Activated T-cell treated with anti-CD3 and anti-CD28 coated beads, Interleukin-2, amount 50 U/mL, for 1 hour (primary cell): Measurements from ENCODE around the gene ACAT1.
"Not testable (repeated sequence)": the region's sequence is repeated elsewhere in the genome, so short reads cannot be mapped to it uniquely, and the experiment has no call there.

Experiments
- DNase-seq: peaks from one replicate; pipeline ENCODE4 v3.0.0-alpha.2; 2020

The ACAT1 gene

DNA sequence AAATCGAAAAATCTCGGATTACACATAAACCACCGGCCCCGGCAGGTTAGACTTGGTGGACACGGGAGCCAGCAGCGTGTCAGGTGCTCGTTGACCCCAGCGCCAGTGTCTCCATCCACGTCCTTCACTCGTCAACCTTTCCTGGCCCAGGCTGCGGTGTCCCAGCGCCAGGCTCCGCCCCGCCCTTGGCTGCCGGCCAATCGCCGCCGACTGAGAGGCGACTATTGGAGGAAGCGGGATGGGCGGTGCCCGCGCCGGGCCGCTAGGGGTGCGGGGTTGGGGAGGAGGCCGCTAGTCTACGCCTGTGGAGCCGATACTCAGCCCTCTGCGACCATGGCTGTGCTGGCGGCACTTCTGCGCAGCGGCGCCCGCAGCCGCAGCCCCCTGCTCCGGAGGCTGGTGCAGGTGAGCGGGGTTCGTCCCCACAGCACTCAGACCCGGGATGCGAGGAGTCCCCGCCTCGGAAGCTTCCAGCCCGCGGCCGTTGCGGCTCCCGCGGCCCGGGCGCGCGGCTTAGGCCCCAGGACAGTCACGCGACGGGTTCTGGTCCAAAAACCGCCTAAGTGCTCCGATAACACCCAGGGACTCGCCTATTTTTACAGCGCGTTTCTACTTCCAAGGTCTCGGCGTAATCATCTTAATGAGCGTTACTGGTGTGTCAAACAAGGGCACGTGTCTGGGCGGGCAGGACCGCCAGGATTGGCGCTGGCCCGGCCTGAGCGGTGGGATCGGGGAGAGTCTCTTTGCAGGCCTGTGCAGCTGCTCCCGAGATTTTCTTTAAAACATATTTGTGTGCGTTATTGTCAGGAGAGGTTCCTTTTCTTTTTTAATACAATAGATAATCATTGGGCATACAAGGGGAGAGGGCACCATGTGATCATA lies at the start of gene ACAT1:
TSS of gene ACAT1 (plus strand) at position 294 of the 882 bp plus-strand sequence. CDS start at position 334, 40 bp downstream.
- peak; percentile 98 for DNase-seq

DNA sequence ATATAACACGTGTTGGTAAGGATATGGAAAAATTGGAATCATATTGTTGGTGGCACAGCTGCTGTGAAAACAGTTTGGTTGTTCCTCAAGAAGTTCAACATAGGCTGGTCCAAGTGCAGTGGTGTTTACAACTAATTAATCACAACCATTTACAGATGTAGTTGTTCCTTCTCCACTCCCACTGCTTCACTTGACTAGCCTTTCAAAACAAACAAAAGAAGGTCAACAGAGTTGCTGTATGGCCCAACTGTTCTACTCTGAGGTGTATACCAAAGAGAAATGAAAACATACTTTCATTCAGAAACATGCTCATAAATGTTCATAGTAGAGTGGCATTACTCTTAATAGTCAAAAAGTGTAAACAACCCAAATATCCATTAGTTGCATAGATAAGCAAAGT lies 36.6 kb upstream of the ACAT1 start:
- DNase-seq, result no peak

DNA sequence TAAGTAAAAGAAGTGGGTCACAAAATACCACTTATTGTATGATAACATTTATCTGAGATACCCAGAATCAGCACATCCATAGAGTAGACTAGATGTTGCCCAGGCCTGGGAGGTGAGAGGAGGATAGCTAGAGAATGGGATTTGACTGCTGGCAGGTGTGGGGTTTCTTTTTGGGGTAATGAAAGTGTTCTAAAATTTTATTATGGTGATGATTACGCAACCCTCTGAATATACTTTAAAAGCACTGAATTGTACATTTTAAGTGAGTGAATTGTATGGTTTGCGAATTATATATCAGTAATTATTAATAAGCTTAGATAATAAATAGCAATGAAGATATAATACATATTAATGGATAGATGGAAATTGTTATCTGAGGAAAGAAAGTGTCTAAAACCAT lies 35.7 kb upstream of the ACAT1 start:
- DNase-seq, result no peak

DNA sequence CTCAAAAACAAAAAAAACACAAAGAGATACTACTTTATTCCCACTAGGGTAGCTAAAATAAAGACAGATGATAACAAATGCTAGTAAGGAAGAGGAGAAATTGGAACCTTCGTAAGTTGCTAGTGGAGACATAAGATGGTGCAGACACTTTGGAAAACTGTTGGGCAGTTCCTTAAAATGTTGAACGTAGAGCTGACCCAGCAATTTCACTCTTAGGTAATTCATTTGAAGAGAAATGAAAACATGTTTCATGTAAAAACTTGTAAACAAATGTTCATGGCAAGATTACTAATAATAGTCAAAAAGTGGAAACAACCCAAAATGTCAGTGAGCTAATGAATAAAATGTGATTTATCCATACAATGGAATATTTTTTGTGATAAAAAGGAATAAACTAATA lies 29.2 kb upstream of the ACAT1 start:
- no peak for DNase-seq

DNA sequence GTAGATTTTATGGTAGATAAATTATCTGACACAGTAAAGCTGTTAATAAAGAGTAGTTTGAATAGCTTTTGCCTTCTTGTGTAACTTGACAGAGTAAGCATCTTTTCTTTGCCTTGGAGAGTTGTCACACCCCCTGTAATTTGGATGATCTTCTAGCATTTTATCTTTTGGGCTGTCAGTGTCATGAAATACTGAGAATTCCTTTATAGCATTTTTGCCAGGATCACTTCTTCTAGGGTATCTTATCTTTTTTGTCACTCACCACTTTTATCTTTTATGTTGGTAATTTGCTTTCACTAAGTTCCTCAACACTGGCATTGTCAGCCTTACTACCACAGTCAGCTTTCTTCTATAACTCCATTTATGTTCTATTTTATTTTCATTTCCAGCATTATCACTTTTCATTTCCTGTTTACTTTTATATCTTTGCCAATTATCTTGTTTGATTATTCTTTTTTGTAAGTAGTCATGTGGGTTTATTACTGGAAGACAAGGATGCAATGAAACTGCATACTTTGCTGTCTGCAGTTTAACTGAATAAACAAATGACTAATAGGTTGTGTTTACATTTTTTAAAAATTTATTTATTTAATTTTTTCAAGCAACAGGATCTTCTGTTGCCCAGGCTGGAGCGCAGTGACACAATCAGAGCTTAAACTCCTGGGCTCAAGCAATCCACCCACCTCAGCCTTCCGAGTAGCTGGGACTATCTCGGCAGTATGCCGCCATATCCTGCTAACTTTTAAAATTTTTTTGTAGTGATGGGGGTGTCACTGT lies 28.1 kb upstream of the ACAT1 start:
- no peak for DNase-seq

DNA sequence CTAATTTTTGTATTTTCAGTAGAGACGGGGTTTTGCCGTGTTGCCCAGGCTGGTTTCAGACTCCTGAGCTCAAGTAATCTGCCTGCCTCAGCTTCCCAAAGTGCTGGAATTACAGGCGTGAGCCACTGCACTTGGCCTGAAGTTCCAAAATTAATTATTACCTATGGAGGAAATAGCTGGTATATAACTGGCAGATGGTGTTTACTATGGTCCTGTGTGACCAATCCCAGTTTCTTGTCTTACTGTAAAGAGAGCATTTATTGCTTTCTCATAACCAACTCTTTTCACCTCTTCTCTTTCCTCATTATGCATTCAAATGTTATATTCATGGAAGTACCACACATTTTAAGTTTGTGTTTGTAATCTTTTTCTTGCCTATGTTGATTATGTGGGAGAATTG lies 24.2 kb upstream of the ACAT1 start:
- no peak for DNase-seq

DNA sequence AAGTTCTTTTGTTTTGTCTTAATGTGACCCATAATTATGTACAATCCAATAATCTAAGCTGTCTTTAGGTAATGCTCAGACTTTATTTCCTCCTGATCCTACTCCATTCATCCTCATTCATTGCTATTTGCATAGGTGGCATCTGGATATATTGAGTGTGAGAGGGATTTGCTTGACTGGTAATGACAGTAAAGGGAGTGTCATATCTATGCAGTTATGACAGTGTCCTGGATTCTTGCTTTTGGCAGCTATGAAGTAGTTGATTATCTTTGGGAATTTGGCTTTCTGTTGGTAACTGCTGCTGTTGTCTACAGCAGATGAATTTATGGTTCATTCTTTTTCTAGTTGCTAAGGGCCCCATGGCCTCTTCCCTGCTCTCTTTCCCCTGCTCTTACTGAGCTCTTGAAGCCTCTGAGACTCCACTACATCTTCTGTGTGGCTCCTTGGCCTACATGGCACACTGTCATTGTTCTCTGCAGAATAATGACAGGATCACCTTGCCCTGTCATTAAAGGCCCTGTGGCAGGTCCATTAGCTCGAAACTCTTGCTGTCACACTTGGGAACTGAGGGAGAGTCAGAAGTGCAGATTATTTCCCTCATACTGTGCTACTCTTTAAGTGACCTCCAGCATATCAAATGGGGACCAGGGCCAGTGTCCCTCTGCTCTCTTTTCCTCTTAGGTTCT lies 20.1 kb upstream of the ACAT1 start:
- no peak for DNase-seq

DNA sequence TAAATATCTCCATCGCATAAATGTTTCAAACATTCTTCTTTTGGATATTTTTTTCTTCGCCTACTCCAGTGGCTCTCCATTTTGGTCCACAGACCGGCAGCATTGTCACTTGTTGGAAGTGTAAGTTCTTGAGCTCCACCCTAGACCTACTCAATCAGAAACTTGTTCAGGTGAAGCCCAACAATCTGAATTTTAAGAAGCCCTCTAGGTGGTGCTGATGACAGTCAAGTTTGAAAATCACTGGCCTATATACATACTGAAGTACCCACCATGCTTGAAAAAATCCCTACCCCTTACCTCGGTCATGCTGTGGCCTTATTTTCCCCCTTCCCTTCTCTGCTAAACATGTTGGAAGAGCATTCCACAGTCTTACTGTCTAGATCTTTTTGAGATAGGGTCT lies 10.2 kb upstream of the ACAT1 start:
- no peak for DNase-seq

DNA sequence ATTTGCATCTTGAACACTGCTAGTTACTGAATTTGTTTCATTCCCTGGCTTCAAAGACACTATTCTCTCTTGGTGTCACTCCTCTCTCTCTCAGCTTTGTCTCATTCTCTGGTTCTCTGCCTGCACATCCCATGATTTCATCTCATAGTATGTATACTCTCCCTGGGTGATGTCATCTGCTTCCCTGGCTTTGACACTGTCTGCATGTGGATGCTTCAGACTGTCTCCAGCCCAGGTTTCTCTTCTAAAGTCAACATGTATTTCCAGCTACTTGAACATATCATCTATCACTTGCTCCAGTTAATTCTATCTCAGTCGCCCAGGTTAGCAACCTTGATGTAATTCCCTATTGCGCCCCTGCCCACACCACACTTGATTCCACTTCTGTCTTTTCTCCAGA lies 9.3 kb upstream of the ACAT1 start:
- no peak for DNase-seq

DNA sequence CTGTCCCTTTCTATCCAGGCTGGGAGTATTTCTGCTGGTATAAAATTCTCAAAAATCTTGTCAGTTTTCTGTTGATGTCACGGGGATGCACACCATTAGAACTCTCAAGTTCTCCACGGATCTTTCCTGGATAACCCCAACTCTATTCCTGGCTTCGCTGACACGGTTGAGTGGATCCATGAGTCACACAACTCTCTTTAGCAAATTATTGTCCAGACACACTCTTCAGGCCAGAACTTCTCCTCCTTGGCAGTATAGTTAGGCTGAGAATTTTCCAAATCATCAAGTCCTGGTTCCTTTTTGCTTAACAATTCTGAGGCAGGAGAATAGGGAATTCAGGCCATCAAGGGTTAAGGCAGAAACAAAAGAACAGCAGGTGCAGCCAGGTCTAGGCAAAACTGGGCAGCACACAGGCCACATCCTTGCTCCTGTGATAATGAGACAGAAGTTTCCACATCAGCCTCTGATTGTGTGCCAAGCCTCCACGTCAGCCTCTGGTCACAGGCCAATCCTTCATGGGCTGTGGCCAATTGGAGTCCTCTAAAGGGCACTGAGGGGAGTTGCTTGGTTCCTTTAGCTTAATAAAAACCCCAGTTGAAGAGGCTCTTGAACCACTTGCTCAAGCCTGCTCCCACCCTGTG lies 5.7 kb upstream of the ACAT1 start:
- DNase-seq, result no peak

DNA sequence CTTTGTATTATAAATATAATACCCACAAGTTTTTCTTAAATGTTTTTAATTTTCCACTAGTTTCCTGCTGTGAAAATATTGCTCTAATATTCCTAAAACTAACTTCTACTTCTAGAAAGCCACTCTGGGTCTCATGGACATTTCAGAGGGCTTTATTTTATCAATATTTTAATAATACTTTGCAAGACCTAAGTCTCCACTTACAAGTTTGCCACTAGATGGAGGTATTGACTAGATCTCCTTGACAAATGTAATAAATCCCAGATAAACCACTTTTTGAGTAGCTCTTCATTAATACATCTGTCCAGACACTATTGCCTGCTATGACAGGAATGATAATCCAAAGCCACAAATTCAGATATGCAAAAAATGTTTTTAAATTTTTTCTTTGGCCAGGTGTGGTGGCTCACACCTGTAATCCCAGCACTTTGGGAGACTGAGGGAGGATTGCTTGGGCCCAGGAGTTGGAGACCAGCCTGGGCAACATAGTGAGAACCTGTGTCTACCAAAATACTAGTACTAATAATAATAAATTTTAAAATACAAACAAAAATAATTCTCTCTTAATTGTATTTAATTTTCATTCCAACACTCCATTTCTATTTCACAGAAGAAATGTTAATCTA lies 3.5 kb upstream of the ACAT1 start:
- DNase-seq, result no peak

DNA sequence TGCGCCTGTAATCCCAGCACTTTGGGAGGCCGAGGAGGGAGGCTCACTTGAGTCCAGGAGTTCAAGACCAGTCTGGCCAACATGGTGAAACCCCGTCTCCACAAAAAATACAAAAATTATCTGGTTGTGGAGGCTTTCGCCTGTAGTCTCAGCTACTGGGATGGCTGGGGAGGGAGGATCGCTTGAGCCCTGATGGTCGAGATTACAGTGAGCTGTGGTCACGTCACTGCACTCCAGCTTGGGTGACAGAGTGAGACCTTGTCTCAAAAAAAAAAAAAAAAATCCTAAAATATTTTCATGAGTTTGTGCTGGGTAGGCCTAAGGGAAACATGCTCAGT lies 462 bp upstream of the ACAT1 start:
- not testable (repeated sequence) for DNase-seq

DNA sequence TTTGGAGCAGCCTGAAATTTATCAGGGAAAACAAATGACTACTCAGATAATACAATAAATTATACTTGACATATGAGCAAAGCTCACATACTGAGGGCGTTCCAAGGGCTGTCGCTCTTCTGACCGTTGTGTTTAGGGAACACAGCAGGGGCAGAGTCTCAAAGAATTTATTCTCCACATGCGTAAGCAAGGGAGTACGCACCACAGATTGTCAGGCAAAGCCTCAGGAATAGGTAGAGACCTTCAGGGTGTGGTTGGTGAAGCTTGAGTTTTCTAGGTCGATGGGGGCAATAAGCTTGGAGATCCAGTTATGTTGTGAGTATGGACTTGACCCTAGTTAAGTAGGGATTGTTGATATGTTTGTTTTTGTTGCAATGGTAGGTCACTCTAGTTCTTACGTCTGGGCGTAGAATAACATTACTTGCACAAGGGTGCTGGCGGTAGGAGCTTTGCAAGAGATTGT lies 830 bp downstream of the ACAT1 start:
- no peak for DNase-seq

DNA sequence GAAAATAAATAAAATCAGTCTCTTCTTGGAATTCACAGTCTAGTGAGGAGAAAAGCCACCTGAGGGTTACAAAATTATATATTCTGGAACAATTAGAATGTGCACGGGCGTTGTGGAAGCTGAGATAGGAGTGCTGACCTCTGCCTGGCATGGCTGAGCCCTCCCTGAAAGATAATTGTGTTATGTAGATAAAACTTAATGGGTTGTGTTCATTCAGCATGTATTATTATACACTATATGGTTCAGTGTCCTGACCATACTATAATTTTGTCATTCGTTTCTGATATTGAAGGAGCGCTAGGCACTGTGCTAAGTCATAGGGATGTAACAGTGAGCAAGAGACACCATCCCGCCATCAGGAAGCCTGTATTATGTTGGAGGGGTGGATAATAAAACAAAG lies 3.7 kb downstream of the ACAT1 start:
- no peak for DNase-seq

DNA sequence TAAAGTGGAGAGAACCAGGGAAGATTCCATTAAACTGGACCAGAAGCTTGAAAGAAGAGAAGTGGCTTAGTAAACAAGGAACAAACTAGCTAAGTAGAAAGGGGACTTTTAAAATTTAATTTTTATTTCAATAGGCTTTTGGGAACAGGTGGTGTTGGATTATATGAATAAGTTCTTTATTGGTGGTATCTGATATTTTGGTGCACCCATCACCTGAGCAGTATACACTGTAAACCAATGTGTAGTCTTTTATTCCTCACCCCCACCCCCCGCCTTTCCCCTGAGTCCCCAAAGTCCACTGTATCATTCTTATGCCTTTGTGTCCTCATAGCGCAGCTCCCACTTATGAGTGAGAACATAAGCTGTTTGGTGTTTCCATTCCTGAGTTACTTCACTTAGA lies 7.4 kb downstream of the ACAT1 start:
- DNase-seq, result no peak

DNA sequence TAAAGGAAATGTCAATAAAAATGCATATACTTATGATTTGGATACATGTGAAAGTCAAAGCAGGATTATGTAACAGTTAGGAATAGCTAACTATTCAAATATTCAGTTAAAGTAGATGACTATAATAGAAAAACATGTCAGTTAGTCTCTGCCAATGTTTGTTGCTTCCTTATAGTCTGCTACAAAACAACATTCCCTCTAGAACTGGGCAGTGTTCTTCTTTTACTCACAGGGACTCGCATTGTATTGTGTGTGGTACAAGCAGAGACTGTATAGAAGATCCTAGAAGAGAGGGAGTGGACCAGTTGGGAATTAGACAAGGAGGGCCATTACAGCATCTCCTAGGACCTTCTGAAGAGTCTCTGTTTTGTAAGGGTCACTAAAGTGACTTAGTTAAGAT lies 10.6 kb downstream of the ACAT1 start:
- DNase-seq, result no peak

DNA sequence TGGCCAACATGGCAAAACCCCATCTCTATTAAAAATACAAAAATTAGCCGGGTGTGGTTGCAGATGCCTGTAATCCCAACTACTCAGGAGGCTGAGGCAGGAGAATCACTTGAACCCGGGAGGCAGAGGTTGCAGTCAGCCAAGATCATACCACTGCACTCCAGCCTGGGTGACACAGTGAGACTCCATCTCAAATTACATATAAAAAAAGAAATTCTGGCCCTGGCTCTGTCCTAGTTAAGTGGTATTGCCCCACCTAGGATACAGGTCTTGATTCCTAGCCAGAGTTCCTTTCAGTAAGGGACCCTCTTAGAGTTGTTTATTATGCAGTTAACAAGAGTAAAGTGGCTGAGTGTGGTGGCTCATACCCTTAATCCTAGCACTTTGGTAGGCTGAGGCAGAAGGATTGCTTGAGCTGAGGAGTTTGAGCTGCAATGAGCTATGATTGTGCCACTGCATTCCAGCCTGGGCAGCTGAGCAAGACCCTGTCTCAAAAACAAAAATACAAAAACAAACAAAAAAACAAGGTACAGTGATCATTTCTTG lies 11.7 kb downstream of the ACAT1 start:
- DNase-seq, result not testable (repeated sequence)

DNA sequence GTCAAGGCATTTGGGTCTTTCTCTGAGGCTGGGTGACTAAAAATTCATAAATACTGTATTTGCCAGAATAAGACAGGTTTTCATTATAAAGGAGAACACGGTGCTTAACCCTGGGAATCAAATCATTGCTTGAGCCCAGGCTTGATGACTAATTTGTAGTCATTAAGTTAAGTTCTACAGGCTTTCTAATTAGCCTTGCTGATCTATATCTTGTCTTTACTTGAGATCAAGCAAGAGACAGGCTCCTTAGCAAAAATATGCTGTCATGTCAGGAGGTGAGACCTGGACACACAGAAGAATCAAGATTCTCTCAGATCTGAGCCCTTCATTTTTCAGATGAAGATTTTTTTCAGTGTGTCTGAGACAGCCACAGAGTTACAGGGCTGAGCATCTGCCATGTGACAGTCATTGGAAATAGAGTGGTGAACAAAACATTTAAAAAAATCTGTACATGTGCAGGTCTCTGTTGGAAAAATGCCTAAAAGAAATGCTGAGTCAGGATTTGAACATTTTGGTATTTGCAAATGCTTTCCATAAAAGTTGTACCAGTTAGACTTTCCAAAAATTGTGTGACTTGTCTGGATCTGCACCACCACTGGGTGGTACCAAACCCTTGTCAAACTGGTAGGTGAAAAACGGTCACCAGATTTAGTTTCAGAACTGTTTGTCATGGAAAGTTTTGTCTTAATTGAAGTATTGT lies 14.6 kb downstream of the ACAT1 start:
- no peak for DNase-seq

DNA sequence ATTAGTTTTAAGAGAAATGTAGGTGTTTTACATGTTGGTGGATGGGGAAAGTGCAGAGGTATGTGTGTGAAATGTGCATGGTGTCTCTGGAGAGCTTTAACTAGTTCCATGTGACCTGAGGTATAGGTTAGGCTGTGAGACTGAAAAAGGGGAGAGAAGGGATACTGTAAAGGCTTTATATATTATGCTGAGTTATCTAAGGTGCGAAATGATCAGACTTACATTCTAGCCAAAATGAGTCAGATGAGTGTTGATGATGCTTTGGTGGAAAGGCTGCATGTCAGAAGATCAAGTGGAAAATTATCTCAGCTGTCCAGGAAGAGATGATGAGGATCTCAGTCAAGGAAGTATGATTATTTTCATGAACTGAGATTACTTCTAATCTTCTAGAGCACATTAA lies 15.8 kb downstream of the ACAT1 start:
- DNase-seq, result no peak

DNA sequence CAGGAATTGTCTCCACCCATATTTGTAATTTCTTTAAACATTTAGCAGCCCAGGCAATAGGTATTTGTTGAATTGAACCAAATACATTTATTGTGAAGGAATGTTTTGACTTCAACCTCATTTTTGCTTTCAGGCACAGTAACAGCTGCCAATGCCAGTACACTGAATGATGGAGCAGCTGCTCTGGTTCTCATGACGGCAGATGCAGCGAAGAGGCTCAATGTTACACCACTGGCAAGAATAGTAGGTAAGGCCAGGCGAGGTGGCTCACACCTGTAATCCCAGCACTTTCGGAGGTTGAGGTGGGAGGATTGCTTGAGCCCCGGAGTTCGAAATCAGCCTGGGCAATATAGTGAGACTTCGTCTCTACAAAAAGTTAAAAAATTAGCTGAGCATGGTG lies 20.9 kb downstream of the ACAT1 start:
- no peak for DNase-seq

DNA sequence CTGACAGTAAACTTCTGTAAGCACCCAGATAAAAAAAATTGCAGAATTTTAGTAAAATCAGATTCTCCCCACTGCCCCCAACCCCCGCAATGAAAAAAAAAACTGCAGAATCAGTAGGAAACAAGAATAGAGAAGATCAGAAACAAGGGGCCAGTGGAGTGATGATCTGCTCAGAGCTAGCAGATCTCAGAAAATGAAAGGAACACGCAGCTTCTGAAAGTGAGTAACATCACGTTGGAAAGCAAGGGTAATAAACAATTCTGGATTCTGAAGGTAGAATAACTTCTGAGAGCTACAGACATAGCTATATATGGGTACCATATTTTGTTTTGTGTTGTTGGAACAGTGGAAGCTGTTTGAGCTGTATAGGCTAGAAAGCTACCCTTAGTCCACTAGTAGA lies 23.2 kb downstream of the ACAT1 start:
- no peak for DNase-seq

DNA sequence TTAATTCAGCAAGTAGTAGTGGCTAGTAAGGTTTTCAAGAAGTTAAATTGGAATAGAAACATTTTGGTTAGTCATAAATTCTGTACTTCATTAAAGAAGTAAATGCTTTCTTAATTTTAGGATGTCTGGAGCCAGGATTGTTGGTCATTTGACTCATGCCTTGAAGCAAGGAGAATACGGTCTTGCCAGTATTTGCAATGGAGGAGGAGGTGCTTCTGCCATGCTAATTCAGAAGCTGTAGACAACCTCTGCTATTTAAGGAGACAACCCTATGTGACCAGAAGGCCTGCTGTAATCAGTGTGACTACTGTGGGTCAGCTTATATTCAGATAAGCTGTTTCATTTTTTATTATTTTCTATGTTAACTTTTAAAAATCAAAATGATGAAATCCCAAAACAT lies 25.8 kb downstream of the ACAT1 start:
- no peak for DNase-seq
